GM18519 (cell line): ENCODE measurements around the gene HK3.

Source experiments
- ATAC-seq: cut with Tn5 transposase; IDR thresholded peaks from one replicate; pipeline ENCODE4 v1.9.1; 2021; ENCODE audit warnings: mild to moderate bottlenecking, moderate library complexity; ENCODE audit not compliant: unreplicated experiment, low FRiP score

The HK3 gene, protein sequence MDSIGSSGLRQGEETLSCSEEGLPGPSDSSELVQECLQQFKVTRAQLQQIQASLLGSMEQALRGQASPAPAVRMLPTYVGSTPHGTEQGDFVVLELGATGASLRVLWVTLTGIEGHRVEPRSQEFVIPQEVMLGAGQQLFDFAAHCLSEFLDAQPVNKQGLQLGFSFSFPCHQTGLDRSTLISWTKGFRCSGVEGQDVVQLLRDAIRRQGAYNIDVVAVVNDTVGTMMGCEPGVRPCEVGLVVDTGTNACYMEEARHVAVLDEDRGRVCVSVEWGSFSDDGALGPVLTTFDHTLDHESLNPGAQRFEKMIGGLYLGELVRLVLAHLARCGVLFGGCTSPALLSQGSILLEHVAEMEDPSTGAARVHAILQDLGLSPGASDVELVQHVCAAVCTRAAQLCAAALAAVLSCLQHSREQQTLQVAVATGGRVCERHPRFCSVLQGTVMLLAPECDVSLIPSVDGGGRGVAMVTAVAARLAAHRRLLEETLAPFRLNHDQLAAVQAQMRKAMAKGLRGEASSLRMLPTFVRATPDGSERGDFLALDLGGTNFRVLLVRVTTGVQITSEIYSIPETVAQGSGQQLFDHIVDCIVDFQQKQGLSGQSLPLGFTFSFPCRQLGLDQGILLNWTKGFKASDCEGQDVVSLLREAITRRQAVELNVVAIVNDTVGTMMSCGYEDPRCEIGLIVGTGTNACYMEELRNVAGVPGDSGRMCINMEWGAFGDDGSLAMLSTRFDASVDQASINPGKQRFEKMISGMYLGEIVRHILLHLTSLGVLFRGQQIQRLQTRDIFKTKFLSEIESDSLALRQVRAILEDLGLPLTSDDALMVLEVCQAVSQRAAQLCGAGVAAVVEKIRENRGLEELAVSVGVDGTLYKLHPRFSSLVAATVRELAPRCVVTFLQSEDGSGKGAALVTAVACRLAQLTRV

GRCh38 chr5:176899296-176899891 lies at the start of gene HK3:
HK3 (minus strand) TSS chr5:176899346; CDS start chr5:176896159, 3,187 bp downstream.
- ATAC-seq: no peak

DNA sequence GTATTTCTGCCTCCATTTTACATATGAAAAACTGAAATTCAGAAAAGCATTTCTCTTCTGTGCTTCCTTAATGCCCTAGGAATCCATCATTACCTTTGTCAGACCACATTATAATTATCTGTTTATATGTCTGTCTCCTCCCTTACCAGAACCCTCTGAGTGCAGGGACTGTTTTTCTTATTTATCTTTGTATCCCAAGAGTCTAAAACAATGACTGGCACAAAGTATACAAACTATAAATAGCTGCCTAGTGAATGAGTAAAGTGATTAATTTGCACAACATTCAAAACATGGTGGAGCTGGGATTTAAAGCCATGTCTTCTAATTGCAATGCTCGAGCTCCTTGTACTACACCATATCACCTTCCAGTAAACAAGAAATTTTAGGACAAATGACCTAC lies 49.3 kb upstream of the HK3 start:
- no peak for ATAC-seq

- ATAC-seq: no peak
Observed at GRCh38 chr5:176947847-176948246, 48.7 kb upstream of the HK3 start.

DNA sequence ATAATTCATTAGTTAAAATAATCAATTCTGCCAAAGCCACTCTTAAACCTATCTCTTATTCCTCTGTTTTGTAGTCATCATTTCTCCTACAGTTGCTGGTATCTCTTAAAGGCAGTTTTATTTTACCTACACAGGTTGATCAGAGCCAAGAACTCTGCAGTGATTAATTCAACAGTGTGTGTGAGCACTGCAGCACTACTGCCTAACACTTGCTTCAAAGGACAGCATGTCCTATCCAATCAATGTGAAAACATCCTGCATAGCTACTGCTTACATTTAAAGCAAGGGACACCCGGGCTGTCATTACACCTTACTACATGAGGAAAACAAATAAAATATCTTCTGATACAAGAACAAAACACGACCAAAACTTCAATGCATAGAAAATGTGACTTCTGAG lies 45.1 kb upstream of the HK3 start:
- no peak for ATAC-seq

DNA sequence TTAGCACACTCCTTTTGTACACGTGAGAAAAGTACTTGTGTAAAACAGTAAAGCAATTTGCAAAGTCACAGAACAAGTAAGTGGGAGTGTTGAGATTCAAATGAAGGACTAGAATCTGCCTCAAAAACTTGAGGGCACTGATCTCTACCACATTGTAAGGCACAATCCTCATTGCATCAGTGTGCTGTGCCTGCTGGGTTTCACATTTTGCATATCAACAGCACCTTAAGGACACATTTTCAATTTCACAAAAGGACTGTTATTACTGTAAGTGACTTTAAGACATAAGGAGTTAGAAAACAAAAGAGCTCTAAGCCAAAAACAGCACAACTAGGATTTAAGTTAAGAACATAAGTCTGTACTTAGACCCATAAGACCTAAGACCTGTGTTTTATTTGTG lies 44.7 kb upstream of the HK3 start:
- no peak for ATAC-seq

GRCh38 chr5:176941951-176942350 lies 42.8 kb upstream of the HK3 start:
- no peak for ATAC-seq

GRCh38 chr5:176938472-176938871 lies 39.3 kb upstream of the HK3 start:
- no peak for ATAC-seq

- ATAC-seq: no peak
Observed at GRCh38 chr5:176935017-176935416, 35.9 kb upstream of the HK3 start.

DNA sequence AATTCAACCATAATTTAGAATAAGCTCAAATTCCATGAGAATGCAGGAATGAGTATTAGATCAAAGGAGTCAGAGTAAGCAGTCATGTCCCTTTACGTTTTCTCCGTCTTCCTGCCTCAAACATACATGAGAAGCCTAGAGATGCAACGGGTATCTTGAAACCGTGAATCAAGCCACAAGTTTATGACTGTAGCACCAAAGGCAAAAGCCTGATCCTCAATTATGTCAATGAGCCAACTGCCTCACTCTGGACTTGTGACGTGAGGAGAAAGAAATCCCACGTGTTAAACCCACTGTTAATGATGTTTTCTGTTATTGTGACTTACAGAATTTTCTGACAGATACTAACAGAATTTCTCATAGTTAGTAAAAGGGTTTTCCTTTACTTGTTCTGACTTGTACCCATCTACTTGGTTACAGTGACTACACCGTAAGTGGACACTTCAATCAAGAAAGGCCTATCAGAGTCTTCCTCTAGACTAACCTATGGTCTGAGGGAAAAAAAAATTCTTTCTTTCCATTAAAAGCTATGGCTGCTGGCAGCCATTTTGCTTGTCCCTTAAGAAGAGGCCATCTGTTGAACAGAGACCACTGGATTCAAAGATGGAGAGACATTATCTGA lies 35.3 kb upstream of the HK3 start:
- no peak for ATAC-seq

DNA sequence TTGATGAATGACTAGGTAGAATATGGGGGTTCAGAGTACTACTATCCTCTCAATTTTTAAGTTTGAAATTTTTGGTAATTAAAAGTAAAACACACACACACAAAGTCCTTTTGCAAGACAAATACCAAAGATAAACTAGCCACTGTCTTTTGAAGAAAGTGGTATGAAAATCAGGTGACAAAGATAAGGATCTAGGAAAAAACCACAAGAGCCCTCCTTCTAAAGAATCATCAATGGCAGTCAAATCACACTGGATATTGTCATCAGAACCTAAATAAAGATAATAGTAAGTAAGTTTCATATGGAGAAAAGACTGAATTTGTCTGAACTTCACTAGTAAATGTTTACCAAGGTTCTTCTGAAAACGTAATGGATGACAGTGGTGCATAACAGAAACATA lies 30.5 kb upstream of the HK3 start:
- no peak for ATAC-seq

DNA sequence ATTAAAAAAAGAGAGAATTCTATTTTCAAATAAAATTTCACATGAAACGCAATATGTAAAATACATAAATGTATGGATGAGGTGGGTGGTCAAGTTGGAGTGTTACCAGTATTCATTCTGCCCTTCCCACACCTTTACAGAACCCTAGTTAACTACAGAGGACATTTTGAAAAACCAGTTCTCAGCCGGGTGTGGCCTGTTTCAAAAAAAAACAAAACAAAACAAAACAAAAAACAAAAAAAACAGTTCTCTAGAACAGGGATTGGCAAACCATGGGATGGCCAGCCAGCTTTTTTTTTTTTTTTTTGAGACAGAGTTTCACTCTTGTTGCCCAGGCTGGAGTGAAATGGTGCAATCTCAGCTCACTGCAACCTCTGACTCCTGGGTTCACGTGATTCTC lies 28.4 kb upstream of the HK3 start:
- ATAC-seq: no peak

GRCh38 chr5:176922817-176923216 lies 23.7 kb upstream of the HK3 start:
- no peak for ATAC-seq

DNA sequence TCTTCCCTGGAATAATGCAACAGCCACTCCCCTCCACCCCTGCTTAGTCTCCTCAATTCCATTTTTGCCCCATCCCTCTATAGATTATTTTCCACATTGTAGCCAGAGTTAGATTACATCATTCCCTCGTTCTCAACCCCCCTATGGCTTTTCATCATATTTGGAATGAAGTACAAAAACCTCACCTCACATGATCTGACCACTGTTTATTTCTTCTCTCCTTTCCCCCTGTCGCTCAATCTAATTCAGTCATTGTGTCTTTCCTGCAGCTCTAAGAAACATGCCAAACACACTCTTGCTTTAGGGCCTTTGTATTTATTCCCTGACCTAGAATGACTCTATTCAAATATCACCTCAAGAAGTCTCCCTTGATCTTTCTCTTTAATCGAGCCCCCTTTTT lies 22.6 kb upstream of the HK3 start:
- no peak for ATAC-seq

DNA sequence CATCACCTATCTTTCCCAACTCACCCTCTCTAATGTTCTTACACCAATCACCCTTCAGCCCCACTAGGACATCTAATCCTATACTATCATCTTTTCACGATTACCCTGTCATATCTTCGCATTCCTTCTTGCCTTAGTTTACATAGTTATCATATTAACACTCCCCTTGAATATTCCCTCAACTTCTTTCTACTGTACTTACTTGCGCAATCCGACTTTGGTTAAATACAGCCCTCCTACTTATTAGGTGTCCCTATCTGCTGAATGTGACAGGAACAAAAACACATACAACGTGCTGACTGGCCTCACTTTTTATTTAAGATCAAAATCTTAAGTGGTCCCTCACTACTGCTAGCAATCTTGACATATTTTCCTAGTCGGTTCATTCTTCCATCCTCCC lies 19.5 kb upstream of the HK3 start:
- ATAC-seq: no peak

DNA sequence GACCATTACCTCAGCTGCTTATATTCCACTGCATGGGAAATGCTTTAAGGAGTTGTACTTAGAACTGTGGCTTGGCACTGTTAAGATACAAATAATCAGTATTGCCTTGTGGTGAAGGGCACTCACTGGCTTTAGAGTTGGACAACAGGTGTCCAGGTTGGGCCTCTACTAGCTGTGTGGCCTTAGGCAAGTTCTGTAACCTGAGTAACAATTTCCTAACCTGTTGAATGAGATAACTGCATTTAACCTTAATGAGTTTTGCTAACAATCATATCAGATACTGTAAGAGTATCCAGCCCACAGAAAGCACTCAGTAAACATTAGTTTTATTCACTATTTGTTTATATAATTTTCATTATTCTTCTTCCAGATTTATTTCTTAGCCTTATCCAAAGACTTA lies 17.2 kb upstream of the HK3 start:
- ATAC-seq: no peak

DNA sequence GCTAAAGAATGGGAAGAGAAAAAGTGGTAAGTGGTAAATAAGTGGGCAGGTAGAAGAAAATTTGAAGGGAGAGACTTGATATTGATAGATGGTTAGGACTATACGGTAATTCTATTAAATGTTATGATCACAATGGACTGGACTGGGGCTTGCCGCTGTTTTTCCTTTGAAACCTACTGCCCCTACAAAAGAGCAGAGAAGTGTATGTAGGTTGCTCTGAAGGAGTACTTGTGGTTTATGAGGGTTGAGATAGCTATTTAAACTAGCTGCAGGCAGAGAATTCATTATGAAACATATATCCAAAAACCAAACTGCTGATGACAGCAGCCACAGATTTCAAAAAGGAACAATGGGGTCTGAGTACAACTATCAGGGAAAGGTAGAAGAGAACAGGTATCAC lies 16.8 kb upstream of the HK3 start:
- no peak for ATAC-seq

- ATAC-seq: no peak
Observed at GRCh38 chr5:176912115-176912514, 13.0 kb upstream of the HK3 start.

- ATAC-seq: no peak
Observed at GRCh38 chr5:176908675-176909368, 9.7 kb upstream of the HK3 start.

GRCh38 chr5:176906796-176907195 lies 7.7 kb upstream of the HK3 start:
- ATAC-seq: no peak

DNA sequence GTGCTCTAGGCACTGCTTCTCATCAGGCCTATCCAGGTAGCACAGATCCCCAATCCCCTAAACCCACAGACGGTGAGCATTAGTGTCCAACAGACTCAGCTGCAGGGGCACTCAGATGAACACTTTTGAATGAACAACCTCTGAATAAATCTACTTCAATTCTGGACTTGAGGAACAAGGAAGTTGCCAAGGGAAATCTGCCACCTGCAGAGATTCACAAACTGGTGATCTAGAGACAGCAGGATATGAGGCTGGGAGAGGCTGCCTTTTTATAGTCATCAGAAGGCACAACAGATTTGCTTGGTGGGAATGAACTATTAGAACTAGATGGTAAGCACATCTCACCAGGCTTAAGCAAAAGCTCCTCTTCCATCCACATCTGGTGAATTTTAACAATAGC lies 7.0 kb upstream of the HK3 start:
- ATAC-seq: no peak
